G401 (cell line): ENCODE measurements around the gene PYGO1. TPM values are rescaled to one million over a fixed set of nuclear protein-coding genes. Genes with fewer than 3 reads are reported as not detected.
A peak's percentile ranks its signal among the peaks of the same experiment; 100 is the strongest.
"Not testable (repeated sequence)": the region's sequence is repeated elsewhere in the genome, so short reads cannot be mapped to it uniquely, and the experiment has no call there.

Experiments used
- DNase-seq: peaks from one replicate; pipeline ENCODE4 v3.0.0-alpha.2; 2015; ENCODE audit warnings: low spot score
- in situ Hi-C: cut with HindIII; loops from 2 replicates; pipeline ENCODE4 v1.10.0; 2016; ENCODE audit warnings: low sequenced_read_pairs, mixed read lengths
- total RNA-seq: library from RNA; depleted of rRNA; stranded (reverse); fragments of >200 nt; shearing (Covaris generic); gene quantifications from 2 replicates; pipeline ENCODE4 v1.2.3, GENCODE V29; 2014; rRNA removed

The PYGO1 gene
- 15.3 and 24.7 TPM in 2 replicates for total RNA-seq

DNA sequence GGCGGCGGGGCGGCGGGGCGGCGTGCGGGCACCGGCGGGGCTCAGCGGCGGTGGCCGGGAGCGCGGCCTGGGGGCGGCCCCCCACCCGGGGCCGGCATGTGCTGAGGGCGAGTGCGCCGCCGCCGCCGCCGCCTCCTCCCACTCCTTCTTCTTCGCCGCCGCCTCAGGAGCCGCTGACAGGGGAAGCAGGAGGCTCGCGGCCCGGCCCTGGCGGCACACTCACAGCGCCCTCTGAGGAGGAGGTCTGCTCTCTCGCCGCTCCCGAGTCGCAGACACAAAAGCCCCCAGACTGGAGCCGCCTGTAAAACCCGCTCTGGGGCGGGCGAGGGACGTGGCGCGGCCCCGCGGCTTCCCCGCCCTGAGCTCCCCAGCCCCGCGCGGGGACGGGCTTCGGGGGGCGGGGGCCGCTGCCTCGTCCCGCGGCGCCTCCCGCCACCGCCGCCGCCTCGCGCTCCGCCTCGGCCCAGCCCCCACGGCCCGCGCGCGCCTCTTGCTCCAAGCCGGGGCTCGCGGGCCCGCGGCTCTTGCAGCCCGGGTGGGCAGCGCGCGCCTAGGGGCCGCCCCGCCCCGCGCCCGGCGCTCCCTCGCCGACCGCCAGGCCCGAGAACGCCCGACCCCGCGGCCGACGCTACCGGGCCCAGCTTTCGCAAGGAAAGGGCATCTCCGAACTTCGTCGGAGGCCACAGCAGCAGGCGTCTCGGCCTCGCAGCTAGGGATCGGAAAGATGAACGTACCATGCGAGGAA, at the start of gene PYGO1:
PYGO1 (minus strand) TSS at position 276 of the 745 bp plus-strand sequence. CDS start 462 bp downstream, outside the sequence.
- in situ Hi-C loops, result no loop called here
- peak; percentile 60 for DNase-seq

- in situ Hi-C loops, result no loop called here
Measured at GRCh38 chr15:55637086-55637485, 48.9 kb upstream of the PYGO1 start.

GRCh38 chr15:55633731-55634130, 45.6 kb upstream of the PYGO1 start:
- in situ Hi-C loops, result no loop called here
- no peak for DNase-seq

More at GRCh38 chr15:55637086-55637485, 48.9 kb upstream of the PYGO1 start:
- no peak for DNase-seq

DNA sequence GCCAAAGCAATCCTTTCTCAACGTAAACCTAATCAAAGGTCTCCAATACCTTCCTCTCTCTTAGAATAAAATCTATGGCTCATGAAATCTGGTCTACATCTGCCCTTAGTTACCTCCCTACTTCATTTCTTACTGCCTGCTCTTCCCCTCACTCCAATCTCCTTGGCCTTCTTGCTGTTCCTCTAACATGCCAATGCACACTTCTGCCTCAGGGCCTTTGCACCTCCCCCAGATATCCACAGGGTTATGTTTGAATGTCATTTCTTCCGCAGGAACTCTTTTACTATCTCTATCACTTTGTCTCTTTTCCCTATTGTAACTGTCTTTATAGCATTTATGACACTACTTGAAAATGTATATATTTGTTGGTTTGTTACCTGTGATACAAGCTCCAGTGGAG, 44.3 kb upstream of the PYGO1 start:
- in situ Hi-C loops, result no loop called here
- DNase-seq, result no peak

GRCh38 chr15:55630858-55631257, 42.7 kb upstream of the PYGO1 start:
- in situ Hi-C loops, result no loop called here
- peak; percentile 20 for DNase-seq

GRCh38 chr15:55628369-55628730, 40.2 kb upstream of the PYGO1 start:
- in situ Hi-C loops, result no loop called here
- no peak for DNase-seq

GRCh38 chr15:55627730-55628368, 39.7 kb upstream of the PYGO1 start:
- DNase-seq, result peak; percentile 35
- in situ Hi-C loops, result no loop called here

DNA sequence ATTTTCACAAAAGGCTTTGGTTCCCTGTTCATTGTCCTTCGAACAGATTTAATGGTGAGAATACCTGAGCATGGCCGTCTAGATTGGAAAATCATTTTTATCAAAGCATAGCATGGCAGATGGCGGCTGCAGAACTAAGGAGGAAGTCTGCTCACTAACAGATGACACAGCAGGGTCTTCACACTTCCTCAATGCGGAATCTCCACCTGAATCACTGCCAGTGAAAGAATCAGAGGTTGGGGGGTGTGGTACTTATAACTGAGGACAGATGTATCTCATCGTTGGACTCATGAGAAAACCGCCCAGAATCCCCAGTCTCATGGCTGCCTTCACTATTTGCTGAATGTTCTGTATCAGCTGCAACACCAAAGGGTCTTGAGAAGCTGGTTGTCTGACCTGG, 31.6 kb upstream of the PYGO1 start:
- in situ Hi-C loops, result no loop called here
- DNase-seq, result no peak

DNA sequence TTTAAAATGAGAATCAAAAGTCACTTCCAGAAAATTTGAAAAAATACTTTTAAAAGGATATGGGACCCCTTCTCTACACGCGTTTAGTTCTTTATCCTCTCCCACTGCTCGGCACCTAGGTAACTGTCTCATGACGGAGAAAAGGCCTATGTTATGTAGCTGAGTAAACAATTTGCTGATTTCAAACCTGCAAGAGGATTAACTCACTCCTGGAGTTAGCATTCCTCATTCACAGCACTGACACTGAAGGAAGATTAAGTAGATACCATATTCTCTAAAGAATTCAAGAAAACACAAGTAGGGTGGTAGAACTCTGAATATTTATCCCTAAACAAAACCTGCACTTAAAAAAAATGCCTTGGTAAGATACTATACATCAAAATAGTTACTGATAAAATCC, 30.2 kb upstream of the PYGO1 start:
- in situ Hi-C loops, result no loop called here
- no peak for DNase-seq

- in situ Hi-C loops, result no loop called here
- no peak for DNase-seq
Measured at GRCh38 chr15:55615445-55615844, 27.3 kb upstream of the PYGO1 start.

DNA sequence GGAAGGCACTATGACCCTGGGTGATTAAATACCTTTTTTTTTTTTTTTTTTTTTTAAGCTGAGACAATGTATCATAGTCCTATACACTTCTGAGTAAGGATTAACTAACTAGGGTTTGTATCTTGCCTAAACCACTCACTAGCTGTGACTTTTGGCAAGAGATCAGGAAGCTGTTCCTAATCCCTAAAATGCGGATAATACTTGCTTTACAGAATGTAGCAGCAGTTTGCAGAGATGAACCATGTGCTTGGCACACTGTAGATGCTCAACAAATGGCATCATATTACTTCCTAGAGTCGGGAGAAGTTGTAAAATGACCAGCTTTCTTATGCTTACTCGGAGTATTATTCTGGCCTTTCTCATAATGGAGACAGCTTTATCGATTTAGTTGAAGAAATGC, 25.6 kb upstream of the PYGO1 start:
- no peak for DNase-seq
- in situ Hi-C loops, result no loop called here

GRCh38 chr15:55606214-55606613, 18.1 kb upstream of the PYGO1 start:
- in situ Hi-C loops, result no loop called here
- DNase-seq, result no peak

GRCh38 chr15:55601374-55601773, 13.2 kb upstream of the PYGO1 start:
- in situ Hi-C loops, result no loop called here
- DNase-seq, result no peak

GRCh38 chr15:55599439-55599838, 11.3 kb upstream of the PYGO1 start:
- DNase-seq, result no peak
- in situ Hi-C loops, result no loop called here

DNA sequence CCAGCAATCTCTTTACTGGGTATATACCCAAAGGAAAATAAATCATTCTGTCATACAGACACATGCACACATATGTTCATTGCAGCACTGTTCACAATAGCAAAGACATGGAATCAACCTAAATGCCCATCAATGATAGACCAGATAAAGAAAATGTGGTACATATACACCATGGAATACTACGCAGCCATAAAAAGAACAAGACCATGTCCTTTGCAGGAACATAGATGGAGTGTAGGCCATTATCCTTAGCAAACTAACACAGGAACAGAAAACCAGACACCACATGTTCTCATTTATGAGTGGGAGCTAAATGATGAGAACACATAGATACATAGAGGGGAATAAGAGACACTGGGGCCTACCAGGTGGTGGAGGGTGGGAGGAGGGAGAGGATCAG, 4.9 kb upstream of the PYGO1 start:
- DNase-seq, in situ Hi-C loops: not testable (repeated sequence)

GRCh38 chr15:55590788-55591187, 2.6 kb upstream of the PYGO1 start:
- no peak for DNase-seq
- in situ Hi-C loops, result no loop called here

- no peak for DNase-seq
- in situ Hi-C loops, result no loop called here
Measured at GRCh38 chr15:55589287-55589686, 1.1 kb upstream of the PYGO1 start.

- DNase-seq, result no peak
- in situ Hi-C loops, result no loop called here
Measured at GRCh38 chr15:55588815-55589115, 620 bp upstream of the PYGO1 start.

DNA sequence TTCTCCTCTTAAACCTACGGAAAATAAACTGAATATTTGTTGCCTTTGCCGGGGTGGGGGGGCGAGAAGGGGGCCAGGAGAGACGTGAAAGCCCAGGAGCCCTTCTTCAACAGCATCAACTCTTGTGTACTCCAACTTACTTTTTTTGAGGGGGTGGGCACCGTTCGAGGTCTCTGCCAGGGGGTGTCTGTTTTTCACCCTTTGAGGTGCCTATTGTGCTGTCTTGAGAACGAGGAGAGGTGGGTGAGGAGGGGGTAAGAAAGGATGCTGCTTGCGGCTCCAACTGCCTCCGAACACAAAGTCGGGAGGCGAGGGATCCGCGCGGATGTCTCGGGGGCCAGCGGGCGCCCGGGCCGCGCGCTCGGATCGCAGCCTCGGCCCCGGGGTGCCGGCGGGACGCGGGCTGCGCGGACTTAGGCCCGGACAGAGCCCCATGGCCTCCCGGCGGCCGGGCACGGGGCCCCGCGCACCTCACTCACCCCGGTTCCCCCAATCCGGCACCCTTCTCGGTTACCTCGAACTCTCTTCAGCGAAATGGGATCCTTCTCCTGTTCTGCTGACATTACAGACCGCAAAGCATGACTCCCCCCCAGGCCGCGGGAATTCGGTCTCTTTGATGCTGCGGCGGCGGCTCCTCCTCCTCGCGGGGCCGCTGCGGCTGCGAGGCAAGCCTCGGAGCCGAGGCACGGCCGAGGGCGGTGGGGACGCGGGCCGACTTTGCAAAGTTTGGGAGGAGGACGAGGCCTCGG, 650 bp downstream of the PYGO1 start:
- in situ Hi-C loops, result no loop called here
- peak; percentile 43 for DNase-seq

DNA sequence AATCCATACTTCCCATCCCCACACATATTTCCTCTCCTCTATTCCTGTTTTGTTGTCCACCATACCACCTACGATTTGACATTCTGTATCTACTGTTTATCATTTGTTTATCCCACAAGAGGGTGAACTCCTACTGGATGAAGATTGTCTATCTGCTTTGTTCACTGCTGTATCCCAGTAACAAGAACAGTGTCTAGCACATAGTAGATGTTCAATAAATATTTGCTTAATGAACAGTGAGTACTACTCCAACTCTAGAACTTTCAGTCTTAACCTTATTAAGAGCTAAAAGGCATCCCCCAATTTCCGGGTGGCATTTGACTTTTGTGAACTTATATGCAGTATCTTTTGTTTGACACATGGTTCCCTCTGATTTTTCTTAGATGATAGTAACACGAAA, 1.3 kb downstream of the PYGO1 start:
- in situ Hi-C loops, result no loop called here

More for the DNA sequence above, 1.3 kb downstream of the PYGO1 start:
- peak; percentile 24 for DNase-seq
